ENCODE measurements around the gene ENG.
"Not testable (repeated sequence)": the region's sequence is repeated elsewhere in the genome, so short reads cannot be mapped to it uniquely, and the experiment has no call there.

ENG gene

GRCh38 chr9:127796225-127796813 is 58.1 kb downstream of the ENG start:
- DNase-seq, result no peak

- DNase-seq, result no peak
Observed at GRCh38 chr9:127794001-127794791, 60.3 kb downstream of the ENG start.

GRCh38 chr9:127793093-127793708 is 61.3 kb downstream of the ENG start:
- no peak for DNase-seq

GRCh38 chr9:127792417-127793031 is 61.9 kb downstream of the ENG start:
- DNase-seq, result no peak

GRCh38 chr9:127791085-127791484 is 63.4 kb downstream of the ENG start:
- DNase-seq, result no peak

GRCh38 chr9:127790094-127790855 is 64.2 kb downstream of the ENG start:
- no peak for DNase-seq

GRCh38 chr9:127789179-127789578 is 65.3 kb downstream of the ENG start:
- DNase-seq, result no peak

- peak in 2 of 56 donors; percentile 16 to 17 for DNase-seq
Observed at GRCh38 chr9:127788337-127789011, 66.0 kb downstream of the ENG start.

GRCh38 chr9:127786773-127787104 is 67.7 kb downstream of the ENG start:
- no peak for DNase-seq

GRCh38 chr9:127785933-127786772 is 68.3 kb downstream of the ENG start, which contains the start of gene CDK9:
Gene CDK9, plus strand, starts transcription at chr9:127786034. Its CDS starts 115 bp downstream, at chr9:127786149.
- peak in 55 of 56 donors; percentile 32 to 92 (median 79) for DNase-seq

GRCh38 chr9:127785023-127785932 is 69.2 kb downstream of the ENG start:
- peak in 54 of 56 donors; percentile 19 to 90 (median 73) for DNase-seq

- DNase-seq, result peak in 7 of 56 donors; percentile 13 to 55 (median 29)
Observed at GRCh38 chr9:127783111-127784008, 71.1 kb downstream of the ENG start.

GRCh38 chr9:127781806-127782205 is 72.7 kb downstream of the ENG start:
- DNase-seq, result no peak

GRCh38 chr9:127780909-127781308 is 73.5 kb downstream of the ENG start:
- DNase-seq, result not testable (repeated sequence)

- peak in 30 of 56 donors; percentile 12 to 70 (median 40) for DNase-seq
Observed at GRCh38 chr9:127780126-127780885, 74.2 kb downstream of the ENG start.

- DNase-seq, result peak in 1 of 56 donors; percentile 8
Observed at GRCh38 chr9:127779136-127779981, 75.1 kb downstream of the ENG start.

All from amygdala (tissue), 56 donors.